HG03159 (cell line): ENCODE data around the gene ZNF408.

Experiments
- ATAC-seq: cut with Tn5 transposase; IDR thresholded peaks from one replicate; pipeline ENCODE4 v1.9.1; 2021; ENCODE audit warnings: mild to moderate bottlenecking, moderate library complexity; ENCODE audit not compliant: unreplicated experiment

The ZNF408 gene

GRCh38 chr11:46675949-46676348 is 24.9 kb upstream of the ZNF408 start:
- ATAC-seq, result no peak

- ATAC-seq, result no peak
These were observed 24.2 kb upstream of the ZNF408 start for GRCh38 chr11:46676436-46677158.

- ATAC-seq, result no peak
These were observed 23.7 kb upstream of the ZNF408 start for GRCh38 chr11:46677169-46677568.

GRCh38 chr11:46677991-46678740 is 22.7 kb upstream of the ZNF408 start:
- no peak for ATAC-seq

- ATAC-seq, result no peak
These were observed 22.1 kb upstream of the ZNF408 start for GRCh38 chr11:46678741-46679130.

GRCh38 chr11:46679241-46680163 is 21.3 kb upstream of the ZNF408 start:
- no peak for ATAC-seq

DNA sequence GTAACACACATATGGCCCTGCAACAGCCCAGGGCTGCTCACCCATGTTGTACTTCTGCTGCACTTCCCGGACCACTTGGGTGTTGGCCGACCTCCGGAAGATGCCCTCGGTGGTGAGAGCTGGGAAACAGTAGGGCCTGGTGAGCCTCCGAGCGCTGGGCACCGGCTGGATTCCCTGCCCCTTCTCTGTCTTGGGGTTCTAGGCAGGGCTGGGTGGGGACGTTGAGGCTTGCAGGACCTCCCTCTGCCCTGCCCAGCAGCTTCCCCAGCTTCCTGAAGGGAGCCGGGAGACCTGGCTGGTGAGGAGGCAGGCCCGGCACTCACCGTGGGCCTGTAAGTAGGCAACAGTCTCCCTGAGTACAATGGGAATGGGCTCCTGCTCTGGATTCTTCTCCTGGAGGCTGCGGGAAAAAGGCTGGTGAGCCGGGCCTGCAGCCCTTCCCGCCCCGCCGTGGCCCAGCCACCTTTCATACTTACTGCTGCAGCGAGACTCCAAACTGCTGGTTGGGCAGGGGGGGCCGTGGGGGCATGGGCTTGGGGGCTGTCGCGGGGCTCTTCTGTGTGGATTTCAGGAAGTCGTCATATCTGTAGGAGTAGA is 20.6 kb upstream of the ZNF408 start:
- ATAC-seq, result no peak

DNA sequence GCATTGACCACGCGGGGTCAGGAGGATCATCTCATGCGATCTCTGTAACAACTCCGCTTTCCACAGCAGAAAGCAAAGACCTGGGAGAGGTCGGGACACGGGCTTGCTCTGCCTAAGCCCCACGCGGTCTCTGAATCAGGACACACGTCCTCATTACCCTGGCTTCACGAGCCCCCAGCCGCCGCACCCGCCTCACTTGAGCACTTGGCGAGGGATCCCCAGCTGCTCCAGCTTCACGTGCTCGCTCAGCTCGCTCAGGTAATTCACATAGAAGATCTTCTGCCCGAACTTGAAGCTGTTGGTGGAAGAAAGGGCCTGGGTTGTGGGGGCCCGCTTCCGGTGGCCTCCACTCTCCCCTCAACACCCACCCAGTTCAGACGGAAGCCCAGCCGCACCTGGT is 20.0 kb upstream of the ZNF408 start:
- ATAC-seq, result no peak

- ATAC-seq, result no peak
These were observed 19.0 kb upstream of the ZNF408 start for GRCh38 chr11:46681814-46682213.

- ATAC-seq, result no peak
These were observed 17.8 kb upstream of the ZNF408 start for GRCh38 chr11:46682773-46683752.

DNA sequence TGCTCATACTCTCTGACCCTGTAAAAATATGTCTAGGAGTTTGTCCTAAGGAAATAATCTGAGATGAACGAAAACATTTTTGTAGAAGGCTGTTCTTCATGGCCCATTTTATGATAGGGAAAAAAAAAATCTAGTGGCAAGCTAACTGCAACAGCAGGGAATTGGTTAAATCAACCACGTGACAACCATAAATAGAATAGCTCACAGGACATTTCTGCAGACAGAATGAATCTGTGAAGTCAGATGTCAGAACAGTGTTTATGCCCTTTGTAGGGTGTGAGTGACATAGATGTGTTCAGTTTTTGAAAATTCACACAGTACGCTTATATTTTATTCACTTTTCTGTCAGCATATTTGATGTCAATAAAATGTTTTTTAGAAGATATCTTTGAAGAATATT is 16.5 kb upstream of the ZNF408 start:
- no peak for ATAC-seq

DNA sequence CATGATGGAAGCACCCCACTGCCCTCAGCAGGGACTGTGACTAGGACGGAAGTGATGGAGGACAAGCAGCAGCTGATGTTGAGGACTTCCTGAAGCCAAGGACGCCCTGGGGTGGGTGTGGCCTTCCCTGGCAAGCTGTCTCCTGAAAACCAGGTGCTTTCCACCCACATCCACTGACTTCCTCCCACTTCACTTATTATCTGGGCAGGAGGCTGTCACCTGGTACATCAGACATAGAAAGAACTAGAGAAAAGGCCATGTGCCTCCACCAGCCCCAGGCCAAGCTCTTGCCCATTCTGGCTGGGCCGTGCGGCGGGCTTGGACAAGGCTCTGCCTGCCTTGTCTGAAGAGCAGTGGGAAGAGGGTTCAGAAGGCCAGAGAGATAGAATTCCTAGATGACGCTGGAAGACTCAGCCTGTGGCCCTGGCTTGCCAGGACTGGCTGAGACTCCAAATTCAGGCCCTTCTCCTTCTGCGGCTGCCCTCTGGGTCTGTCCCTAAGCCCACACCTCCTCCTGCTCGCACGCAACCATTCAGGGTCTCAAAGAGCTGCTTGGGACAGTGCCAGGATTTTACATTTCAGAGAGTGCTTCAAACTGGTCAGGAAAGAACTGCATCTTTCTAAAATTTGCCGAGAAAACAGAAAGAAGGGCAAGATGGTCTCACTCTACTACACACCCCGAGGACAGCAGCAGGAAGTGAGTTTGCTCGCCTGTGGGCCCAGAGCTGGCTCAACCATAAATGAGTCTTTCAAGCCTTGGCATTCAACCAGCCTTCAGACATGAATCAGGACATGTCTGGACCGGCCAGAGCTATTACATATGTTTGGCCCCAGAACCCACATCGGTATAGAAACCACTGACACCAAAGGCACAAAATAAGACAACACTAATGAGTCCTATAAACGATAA is 13.7 kb upstream of the ZNF408 start:
- no peak for ATAC-seq

GRCh38 chr11:46690702-46691101 is 10.1 kb upstream of the ZNF408 start:
- no peak for ATAC-seq

- no peak for ATAC-seq
These were observed 8.4 kb upstream of the ZNF408 start for GRCh38 chr11:46692450-46692849.

- ATAC-seq, result no peak
These were observed 7.2 kb upstream of the ZNF408 start for GRCh38 chr11:46693597-46694012.

DNA sequence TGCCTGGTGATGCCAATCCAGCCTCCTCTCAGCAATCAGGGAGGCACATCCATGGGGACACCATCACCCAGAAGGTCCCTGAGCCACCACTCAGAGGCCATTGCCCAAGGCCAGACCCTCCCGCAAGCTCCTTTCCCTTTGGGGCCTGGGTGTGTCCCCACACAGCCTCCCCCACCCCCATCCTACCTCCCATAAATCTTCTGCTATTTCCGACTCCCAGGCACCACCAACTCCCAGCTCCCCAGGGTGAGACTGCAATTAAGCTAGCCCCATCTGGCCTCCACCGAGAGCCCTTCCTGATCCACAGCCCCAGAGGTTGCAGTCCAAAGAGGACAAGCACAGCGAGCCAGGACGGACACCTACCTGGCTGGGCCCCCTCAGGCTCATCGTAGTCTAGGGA is 6.8 kb upstream of the ZNF408 start:
- no peak for ATAC-seq

GRCh38 chr11:46694607-46695006 is 6.2 kb upstream of the ZNF408 start:
- ATAC-seq, result no peak

DNA sequence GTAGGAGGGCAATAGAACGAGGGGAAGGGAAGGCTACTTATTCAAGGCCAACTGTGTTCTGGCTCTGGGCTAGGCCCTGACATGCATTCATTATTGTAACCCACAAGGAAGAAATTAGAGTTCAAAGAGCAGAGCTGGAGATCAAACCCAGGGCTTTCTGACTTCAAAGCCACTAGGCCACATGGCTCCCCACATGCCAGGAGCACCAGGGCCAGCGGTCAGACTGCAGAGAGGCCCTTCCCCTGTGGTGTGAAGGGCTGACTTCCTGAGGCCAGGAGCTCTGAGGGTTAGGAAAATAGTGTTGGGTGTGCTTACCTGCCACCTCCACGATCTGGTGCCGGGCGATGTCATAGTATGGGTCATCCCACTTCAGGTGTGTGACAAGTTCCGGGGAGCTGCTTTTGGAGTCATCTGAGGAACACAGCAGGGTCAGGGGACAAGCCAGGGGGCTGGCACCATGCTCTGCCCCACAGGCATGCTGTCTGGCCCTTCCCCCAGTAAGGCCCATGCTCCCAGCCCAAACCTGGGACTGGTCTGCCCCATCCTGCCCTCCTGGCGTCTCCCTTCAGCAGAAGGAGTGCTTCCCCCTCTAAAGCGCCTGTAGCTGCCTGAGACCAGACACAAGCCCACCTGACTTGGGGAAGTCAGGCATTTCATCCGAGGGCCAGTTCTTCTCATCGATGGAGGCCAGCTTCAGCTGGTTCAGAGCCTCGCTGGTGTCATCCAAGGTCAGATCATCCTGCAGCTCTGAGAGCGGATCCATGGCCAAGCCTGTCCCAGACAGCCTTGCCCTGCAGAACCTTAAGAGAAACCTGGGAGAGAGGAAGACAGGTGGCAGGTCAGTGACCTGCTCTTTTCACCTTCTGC is 5.3 kb upstream of the ZNF408 start:
- ATAC-seq, result no peak
